Muscle of leg (tissue), 11 donors: ENCODE data around the gene MAL. TPM values are rescaled to one million over a fixed set of nuclear protein-coding genes. Genes with fewer than 3 reads are reported as not detected.

ENCODE experiments used
- DNase-seq: peaks from one replicate; pipeline ENCODE4 v3.0.0; 2013
- H3K27ac ChIP-seq: one replicate; pipeline ENCODE4 v1.5.1; 2013; ENCODE audit warnings: mild to moderate bottlenecking, low read length, control low read depth
- H3K27me3 ChIP-seq: one replicate; pipeline ENCODE4 v1.6.1; 2013; ENCODE audit warnings: low read length; ENCODE audit not compliant: control insufficient read depth, insufficient read depth
- H3K36me3 ChIP-seq: one replicate; pipeline ENCODE4 v1.6.1; 2013; ENCODE audit warnings: low read length; ENCODE audit not compliant: control insufficient read depth, insufficient read depth
- H3K4me1 ChIP-seq: one replicate; pipeline ENCODE4 v1.6.1; 2013; ENCODE audit warnings: low read length; ENCODE audit not compliant: control insufficient read depth, insufficient read depth
- H3K4me3 ChIP-seq: one replicate; pipeline ENCODE4 v1.5.1; 2013; ENCODE audit warnings: low read length, control low read depth
- H3K9me3 ChIP-seq: replicated peaks from 2 replicates; pipeline ENCODE4 v1.6.1; 2013; ENCODE audit warnings: low read depth, low read length; ENCODE audit not compliant: control insufficient read depth
- WGBS: methylation state at CpG from one replicate; pipeline ENCODE4 v1.1.5; 2013; ENCODE audit warnings: missing lambda C conversion rate; ENCODE audit not compliant: insufficient coverage; 5-methylcytosine and 5-hydroxymethylcytosine counted together
- polyA plus RNA-seq, 8 donors: library from polyadenylated mRNA; unstranded; fragments of 120-200 nt; gene quantifications; one replicate each; pipeline versions ENCODE4 v1.2.1 to v1.2.3, GENCODE V29; 2013; ENCODE audit warnings: inconsistent platforms in 1 of 8, low replicate concordance in 1 of 8; ENCODE audit not compliant: insufficient read length in 8 of 8, insufficient read depth in 1 of 8
- total RNA-seq: library from RNA; stranded (reverse); fragments of 120-200 nt; gene quantifications from one replicate; pipeline ENCODE4 v1.2.4, GENCODE V29; 2013

MAL gene
- total and polyA plus RNA-seq, 9 donors, result 2.4 to 15.9 (median 3.2) TPM

GRCh38 chr2:95015261-95015912 is 10.1 kb upstream of the MAL start:
- H3K9me3 ChIP-seq, result no peaks in the 10 kb centered on the region

GRCh38 chr2:95016616-95017015 is 8.9 kb upstream of the MAL start:
- WGBS, result 46% methylated on average over 8 of the region's 9 CpGs
- H3K27me3 ChIP-seq, result peaks cover 17% of the 10 kb centered on the region
- no peak for DNase-seq
- H3K4me3 ChIP-seq, result no peak overlapping the region
- peak overlapping the region; percentile 20 for H3K27ac ChIP-seq
- H3K9me3 ChIP-seq, result no peaks in the 10 kb centered on the region
- H3K4me1 ChIP-seq, result peaks cover 30% of the 10 kb centered on the region
- no peaks in the 10 kb centered on the region for H3K36me3 ChIP-seq

More at GRCh38 chr2:95015261-95015912, 10.1 kb upstream of the MAL start:
- 57% methylated on average over 13 of the region's 15 CpGs for WGBS
- no peak for DNase-seq
- H3K36me3 ChIP-seq, result no peaks in the 10 kb centered on the region
- peaks cover 34% of the 10 kb centered on the region for H3K4me1 ChIP-seq
- peaks cover 7% of the 10 kb centered on the region for H3K27me3 ChIP-seq
- no peak overlapping the region for H3K4me3 ChIP-seq
- H3K27ac ChIP-seq, result no peak overlapping the region

DNA sequence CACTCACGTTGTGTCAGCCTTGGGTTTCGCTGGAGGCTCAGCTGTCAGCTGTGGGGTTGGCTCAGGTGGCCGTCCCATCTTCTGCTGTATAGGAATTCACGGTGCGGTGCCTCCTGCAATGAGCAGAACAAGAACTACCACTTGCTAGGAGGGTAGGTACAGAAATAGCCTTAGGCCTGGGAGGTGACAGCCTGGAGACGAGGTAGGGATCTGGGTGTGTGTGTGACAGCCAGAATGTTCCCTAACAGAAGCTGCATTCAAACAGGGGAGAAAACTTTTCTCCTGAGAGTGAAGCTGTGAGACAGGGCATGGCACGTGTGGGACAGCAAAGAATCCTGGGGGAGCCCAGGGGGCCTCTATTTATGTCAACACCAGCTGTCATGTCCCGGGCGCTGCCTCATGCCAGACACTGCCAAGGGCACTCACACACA is 8.4 kb upstream of the MAL start:
- Histone ChIP-seq H3K4me1 (peaks cover 32% of the 10 kb centered on the region), H3K27ac (peak overlapping the region; percentile 42), H3K27me3 (peaks cover 21% of the 10 kb centered on the region), H3K9me3 (no peaks in the 10 kb centered on the region), H3K36me3 (no peaks in the 10 kb centered on the region), H3K4me3 (no peak overlapping the region)
- 56% methylated on average over 5 of the region's 9 CpGs for WGBS
- DNase-seq, result peak; percentile 38

GRCh38 chr2:95017836-95018235 is 7.7 kb upstream of the MAL start:
- Histone ChIP-seq H3K27me3 (peaks cover 29% of the 10 kb centered on the region), H3K4me1 (peaks cover 33% of the 10 kb centered on the region), H3K4me3 (no peak overlapping the region), H3K36me3 (no peaks in the 10 kb centered on the region), H3K27ac (no peak overlapping the region), H3K9me3 (no peaks in the 10 kb centered on the region)
- DNase-seq, result no peak
- WGBS, result 81% methylated on average over 11 of the region's 12 CpGs

GRCh38 chr2:95018301-95018700 is 7.2 kb upstream of the MAL start:
- Histone ChIP-seq H3K9me3 (no peaks in the 10 kb centered on the region), H3K4me3 (no peak overlapping the region), H3K27me3 (peaks cover 33% of the 10 kb centered on the region), H3K27ac (no peak overlapping the region), H3K4me1 (peaks cover 33% of the 10 kb centered on the region), H3K36me3 (no peaks in the 10 kb centered on the region)
- 74% methylated on average over 4 of the region's 10 CpGs for WGBS
- DNase-seq, result no peak

DNA sequence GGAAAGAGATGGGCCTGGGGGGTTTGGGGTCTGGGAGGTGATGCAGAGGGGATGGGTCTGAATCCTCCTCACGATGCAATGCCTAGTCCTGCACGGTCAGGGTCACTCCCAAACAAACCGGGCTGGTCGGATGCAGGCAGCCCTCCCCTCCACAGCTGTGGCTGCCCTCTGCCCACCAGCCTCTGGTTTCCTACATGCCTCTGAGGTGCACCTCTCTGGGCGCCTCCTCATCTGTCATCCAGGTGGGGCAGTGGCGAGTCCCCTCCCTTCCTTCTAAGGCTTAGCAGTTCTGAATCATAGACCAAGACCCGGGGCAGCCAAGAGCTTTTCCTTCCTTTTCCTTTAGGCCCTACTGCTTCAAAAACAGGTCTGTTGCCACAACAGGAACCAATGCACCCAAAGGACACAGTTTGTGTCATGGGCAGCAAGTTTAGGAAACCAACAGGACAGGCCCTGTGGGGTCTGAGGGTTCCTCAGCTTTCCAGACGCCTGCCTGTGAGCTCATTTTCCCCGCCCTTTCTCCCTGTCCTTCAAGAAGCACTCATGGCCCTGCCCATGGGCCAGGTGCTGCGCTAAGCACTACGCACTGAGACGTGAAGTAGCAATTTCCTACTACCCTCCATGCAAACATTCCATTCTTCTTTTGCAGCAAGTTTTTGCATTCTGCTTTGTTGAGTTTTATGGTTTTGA is 6.5 kb upstream of the MAL start:
- Histone ChIP-seq H3K9me3 (no peaks in the 10 kb centered on the region), H3K36me3 (no peaks in the 10 kb centered on the region), H3K4me1 (peaks cover 33% of the 10 kb centered on the region), H3K4me3 (no peak overlapping the region), H3K27me3 (peaks cover 40% of the 10 kb centered on the region), H3K27ac (no peak overlapping the region)
- no peak for DNase-seq
- WGBS, result 72% methylated on average over 9 of the region's 12 CpGs

DNA sequence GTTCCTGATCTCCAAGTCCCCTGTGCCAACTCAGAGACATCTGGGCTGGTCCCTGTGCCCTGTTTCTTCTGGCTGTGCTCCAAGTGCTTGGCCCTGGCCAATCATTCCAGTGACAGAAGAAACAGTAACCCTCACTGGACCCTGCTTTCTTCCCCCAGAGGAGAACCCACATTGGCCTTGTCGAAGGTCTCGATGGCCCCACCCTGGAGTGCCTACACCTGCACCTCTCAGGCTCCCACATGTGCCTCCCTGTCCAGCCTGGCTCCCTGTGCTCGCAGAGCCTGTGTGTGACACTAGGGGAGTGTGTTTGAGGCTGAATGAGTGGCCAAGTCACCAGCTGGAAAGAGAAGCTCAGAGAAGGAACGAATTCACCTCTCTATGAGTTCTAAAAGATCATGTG is 5.9 kb upstream of the MAL start:
- H3K9me3 ChIP-seq, result no peaks in the 10 kb centered on the region
- H3K36me3 ChIP-seq, result no peaks in the 10 kb centered on the region
- no peak for DNase-seq
- peaks cover 44% of the 10 kb centered on the region for H3K27me3 ChIP-seq
- H3K4me1 ChIP-seq, result peaks cover 35% of the 10 kb centered on the region
- no peak overlapping the region for H3K27ac ChIP-seq
- no peak overlapping the region for H3K4me3 ChIP-seq
- WGBS, result 80% methylated on average over 1 of the region's 4 CpGs

DNA sequence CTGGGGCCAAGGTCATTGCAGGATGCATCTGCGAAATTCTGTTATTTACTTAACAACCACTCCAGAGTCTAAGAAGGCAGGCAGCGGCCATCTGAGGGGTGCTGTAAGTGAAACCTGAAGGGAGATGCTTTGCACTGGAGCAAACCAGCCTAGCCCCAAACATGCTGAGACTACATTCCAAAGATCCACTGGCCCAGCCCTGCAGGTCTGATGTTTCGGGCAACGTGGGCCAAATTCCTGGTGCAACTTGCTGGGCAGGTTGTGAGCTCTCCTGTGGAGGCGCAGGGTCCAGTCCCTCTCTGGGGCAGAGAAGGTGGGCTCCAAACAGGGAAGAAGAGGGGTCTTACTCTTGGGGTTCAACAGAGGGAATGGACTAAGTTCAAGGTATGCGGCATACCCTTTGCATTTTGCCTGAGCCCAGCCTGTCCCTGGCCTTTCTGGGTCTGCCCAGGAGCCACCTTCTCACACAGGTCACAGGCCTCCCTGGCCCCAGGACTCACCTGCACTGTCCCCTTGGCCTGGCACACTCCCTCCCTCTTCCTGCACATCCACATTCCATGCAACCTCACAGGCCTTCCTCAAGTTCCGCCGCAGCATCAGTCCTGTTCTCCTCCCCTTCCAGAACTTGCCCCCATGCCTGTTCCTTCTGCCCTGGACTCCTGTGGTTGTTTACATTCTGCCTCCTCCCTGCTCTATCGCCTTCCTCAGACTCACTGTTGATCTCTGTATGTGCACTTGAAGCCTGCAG is 5.1 kb upstream of the MAL start:
- no peaks in the 10 kb centered on the region for H3K36me3 ChIP-seq
- DNase-seq, result no peak
- H3K4me1 ChIP-seq, result peaks cover 39% of the 10 kb centered on the region
- 80% methylated on average over 6 of the region's 9 CpGs for WGBS
- no peak overlapping the region for H3K27ac ChIP-seq
- peaks cover 53% of the 10 kb centered on the region for H3K27me3 ChIP-seq
- H3K4me3 ChIP-seq, result no peak overlapping the region
- H3K9me3 ChIP-seq, result no peaks in the 10 kb centered on the region

DNA sequence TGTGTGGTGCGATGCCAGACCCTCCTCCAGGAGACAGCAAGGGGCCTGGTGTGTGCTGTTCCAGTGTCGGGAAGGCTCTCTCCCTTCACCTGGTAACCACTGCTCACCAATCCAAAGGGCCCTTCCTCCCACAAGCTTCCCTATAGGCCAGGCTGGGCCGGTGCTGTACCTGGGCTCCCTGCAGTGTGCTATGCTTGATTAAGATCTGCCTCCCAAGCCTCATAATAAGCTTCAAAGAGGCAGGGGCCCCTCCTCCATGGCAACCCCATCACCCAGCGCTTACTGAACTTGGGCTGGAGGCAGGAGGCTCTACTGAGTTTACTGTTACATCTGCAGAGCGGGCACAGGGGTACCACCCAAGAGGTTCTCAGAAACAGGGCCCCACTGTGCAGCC is 4.5 kb upstream of the MAL start:
- H3K27me3 ChIP-seq, result peaks cover 58% of the 10 kb centered on the region
- no peak for DNase-seq
- peaks cover 43% of the 10 kb centered on the region for H3K4me1 ChIP-seq
- H3K36me3 ChIP-seq, result no peaks in the 10 kb centered on the region
- H3K9me3 ChIP-seq, result no peaks in the 10 kb centered on the region
- H3K27ac ChIP-seq, result no peak overlapping the region
- 25% methylated on average over 1 of the region's 5 CpGs for WGBS
- H3K4me3 ChIP-seq, result no peak overlapping the region

- H3K36me3 ChIP-seq, result no peaks in the 10 kb centered on the region
- peaks cover 67% of the 10 kb centered on the region for H3K27me3 ChIP-seq
- H3K27ac ChIP-seq, result no peak overlapping the region
- peaks cover 44% of the 10 kb centered on the region for H3K4me1 ChIP-seq
- no peak overlapping the region for H3K4me3 ChIP-seq
- WGBS, result 73% methylated on average over 4 of the region's 4 CpGs
- H3K9me3 ChIP-seq, result no peaks in the 10 kb centered on the region
- no peak for DNase-seq
Observed at GRCh38 chr2:95021847-95022246, 3.7 kb upstream of the MAL start.
